Mesothelial cell of epicardium (in vitro differentiated cells): ENCODE results near the gene SLC48A1. TPM values are rescaled to one million over a fixed set of nuclear protein-coding genes. Genes with fewer than 3 reads are reported as not detected.
A peak's percentile ranks its signal among the peaks of the same experiment; 100 is the strongest.
"Not testable (repeated sequence)": the region's sequence is repeated elsewhere in the genome, so short reads cannot be mapped to it uniquely, and the experiment has no call there.

ENCODE experiments used
- DNase-seq, 2 experiments: peaks; one replicate each; pipeline ENCODE4 v3.0.0; 2021; ENCODE audit warnings: low spot score in 2 of 2; ENCODE audit not compliant: unreplicated experiment in 2 of 2
- H3K27ac Mint-ChIP-seq: 2 replicates; pipeline ENCODE4 v1.8.0; 2021; ENCODE audit warnings: mixed read lengths
- H3K27me3 Mint-ChIP-seq: 2 replicates; pipeline ENCODE4 v1.8.0; 2021; ENCODE audit warnings: low read depth, mixed read lengths
- H3K36me3 Mint-ChIP-seq: 2 replicates; pipeline ENCODE4 v1.8.0; 2021; ENCODE audit warnings: mixed read lengths
- H3K4me1 Mint-ChIP-seq: 2 replicates; pipeline ENCODE4 v1.8.0; 2021; ENCODE audit warnings: mixed read lengths
- H3K4me3 Mint-ChIP-seq: 2 replicates; pipeline ENCODE4 v1.8.0; 2021; ENCODE audit warnings: mild to moderate bottlenecking, moderate library complexity, mixed read lengths
- H3K9me3 Mint-ChIP-seq: 2 replicates; pipeline ENCODE4 v1.8.0; 2021; ENCODE audit warnings: mixed read lengths
- CTCF ChIP-seq: fragments of 200-600 bp; sonication (generic); IDR thresholded peaks from one replicate; pipeline ENCODE4 v1.5.0; 2021; ENCODE audit warnings: antibody characterized with exemption; ENCODE audit not compliant: unreplicated experiment
- total RNA-seq: library from RNA; stranded (reverse); gene quantifications from 3 replicates; pipeline ENCODE4 v1.2.1, GENCODE V29; 2021

SLC48A1 gene
- total RNA-seq, 1 donor from 2014 or later: 27.7 TPM

- no peaks in the 10 kb centered on the region for H3K27me3 Mint-ChIP-seq
- no peaks in the 10 kb centered on the region for H3K9me3 Mint-ChIP-seq
- H3K4me3 Mint-ChIP-seq: peak overlapping the region; percentile 51
- peaks cover 73% of the 10 kb centered on the region for H3K4me1 Mint-ChIP-seq
- peaks cover 2% of the 10 kb centered on the region for H3K36me3 Mint-ChIP-seq
- no peak for DNase-seq
- no peak for TF ChIP-seq CTCF
- H3K27ac Mint-ChIP-seq: peak overlapping the region; percentile 97
These were observed 40.6 kb downstream of the SLC48A1 start for GRCh38 chr12:47813511-47814196.

GRCh38 chr12:47814539-47815170 lies 41.6 kb downstream of the SLC48A1 start:
- no peak for DNase-seq
- Mint-ChIP-seq H3K4me1 (peaks cover 67% of the 10 kb centered on the region), H3K36me3 (peaks cover 2% of the 10 kb centered on the region), H3K9me3 (no peaks in the 10 kb centered on the region), H3K4me3 (no peak overlapping the region), H3K27ac (peak overlapping the region; percentile 97), H3K27me3 (no peaks in the 10 kb centered on the region)
- no peak for TF ChIP-seq CTCF

- not testable (repeated sequence) for H3K36me3 Mint-ChIP-seq, H3K9me3 Mint-ChIP-seq, H3K4me3 Mint-ChIP-seq, DNase-seq, H3K27me3 Mint-ChIP-seq
- Mint-ChIP-seq H3K27ac (peak overlapping the region; percentile 66), H3K4me1 (peaks cover 69% of the 10 kb centered on the region)
These were observed 42.4 kb downstream of the SLC48A1 start for GRCh38 chr12:47815447-47815846.

GRCh38 chr12:47816403-47817271 lies 43.6 kb downstream of the SLC48A1 start:
- Mint-ChIP-seq H3K9me3 (no peaks in the 10 kb centered on the region), H3K36me3 (no peaks in the 10 kb centered on the region), H3K4me3 (peak overlapping the region; percentile 80), H3K4me1 (peaks cover 69% of the 10 kb centered on the region), H3K27me3 (no peaks in the 10 kb centered on the region), H3K27ac (peak overlapping the region; percentile 94)
- DNase-seq: no peak
- no peak for TF ChIP-seq CTCF

- no peak for DNase-seq
- no peaks in the 10 kb centered on the region for H3K36me3 Mint-ChIP-seq
- peaks cover 70% of the 10 kb centered on the region for H3K4me1 Mint-ChIP-seq
- H3K9me3 Mint-ChIP-seq: no peaks in the 10 kb centered on the region
- H3K4me3 Mint-ChIP-seq: peak overlapping the region; percentile 80
- no peak for TF ChIP-seq CTCF
- no peaks in the 10 kb centered on the region for H3K27me3 Mint-ChIP-seq
- peak overlapping the region; percentile 94 for H3K27ac Mint-ChIP-seq
These were observed 44.4 kb downstream of the SLC48A1 start for GRCh38 chr12:47817272-47818006.
